Fibroblast of pulmonary artery (primary cell): Measurements from ENCODE around the gene NKAIN2.

Source experiments
- DNase-seq: peaks from one replicate; pipeline ENCODE4 v3.0.0-alpha.2; 2010; ENCODE audit warnings: low read depth
- H3K4me3 ChIP-seq: replicated peaks from 2 replicates; pipeline ENCODE4 v1.5.1; 2011; ENCODE audit warnings: low read depth, mild to moderate bottlenecking, control low read depth, low read length, moderate library complexity
- CTCF ChIP-seq: IDR thresholded peaks from 2 replicates; pipeline ENCODE4 v1.5.1; 2011; ENCODE audit warnings: mild to moderate bottlenecking, control low read depth, low read length, inconsistent platforms; ENCODE audit errors: missing control alignments

The NKAIN2 gene

DNA sequence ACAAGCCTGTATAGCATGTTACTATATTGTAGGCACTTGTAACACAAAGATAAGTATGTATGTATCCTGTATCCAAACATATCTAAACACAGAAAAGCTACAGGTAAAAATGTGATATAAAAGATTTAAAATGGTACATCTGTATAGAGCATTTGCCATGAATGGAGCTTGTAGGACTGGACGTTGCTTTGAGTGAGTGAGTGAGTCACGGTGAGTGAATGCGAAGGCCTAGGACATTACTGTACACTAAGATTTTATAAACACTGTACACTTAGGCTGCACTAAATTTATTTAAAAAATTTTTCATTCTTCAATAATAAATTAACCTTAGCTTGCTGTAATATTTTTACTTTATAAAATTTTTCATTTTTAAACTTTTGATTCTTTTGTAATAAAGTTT, 136.9 kb downstream of the NKAIN2 start:
- H3K4me3 ChIP-seq, result no peak overlapping the region
- DNase-seq, result no peak
- no peak for TF ChIP-seq CTCF

DNA sequence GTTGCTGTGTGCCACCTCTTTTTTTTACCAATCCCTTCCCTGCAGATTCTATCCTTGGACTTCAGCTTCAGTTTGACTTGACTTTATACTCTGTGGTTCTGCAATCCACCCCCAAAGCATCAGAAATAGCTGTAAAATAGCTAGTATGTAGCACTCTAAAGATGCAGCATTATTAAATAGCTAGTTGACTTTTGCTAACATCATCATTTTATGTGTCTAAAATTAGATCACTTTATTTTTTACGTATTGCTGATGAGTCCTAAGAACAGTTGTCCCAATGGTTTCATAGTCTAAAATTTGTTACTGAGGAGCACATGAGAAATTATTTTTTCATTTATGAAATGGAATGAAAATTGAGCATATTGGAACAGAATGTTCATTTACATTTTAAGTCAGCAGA, 138.2 kb downstream of the NKAIN2 start:
- no peak overlapping the region for H3K4me3 ChIP-seq
- no peak for DNase-seq
- TF ChIP-seq CTCF, result no peak

- no peak for DNase-seq
- no peak overlapping the region for H3K4me3 ChIP-seq
- TF ChIP-seq CTCF, result no peak
These were observed 141.7 kb downstream of the NKAIN2 start for GRCh38 chr6:123945386-123945785.

DNA sequence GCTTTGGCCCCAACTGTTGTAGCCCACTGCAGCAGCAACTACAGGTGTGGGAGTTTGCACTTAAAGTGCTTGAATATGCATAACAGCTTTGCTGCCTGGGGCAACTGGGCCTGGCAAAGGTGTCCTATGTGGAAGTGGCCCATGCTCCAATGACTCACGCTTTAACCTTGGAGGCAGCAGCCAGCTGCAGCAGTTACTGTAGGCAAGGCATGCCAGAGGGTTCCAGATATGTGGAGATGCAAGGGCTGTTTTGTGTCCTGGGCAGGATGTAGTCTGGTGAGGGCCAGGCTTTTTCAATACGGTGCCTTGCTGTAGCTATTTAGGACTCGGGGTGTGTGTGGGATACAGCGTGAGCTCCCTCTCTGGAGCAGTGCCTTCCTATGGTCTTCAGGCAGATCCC, 150.3 kb downstream of the NKAIN2 start:
- no peak for DNase-seq
- H3K4me3 ChIP-seq, result no peak overlapping the region
- no peak for TF ChIP-seq CTCF

DNA sequence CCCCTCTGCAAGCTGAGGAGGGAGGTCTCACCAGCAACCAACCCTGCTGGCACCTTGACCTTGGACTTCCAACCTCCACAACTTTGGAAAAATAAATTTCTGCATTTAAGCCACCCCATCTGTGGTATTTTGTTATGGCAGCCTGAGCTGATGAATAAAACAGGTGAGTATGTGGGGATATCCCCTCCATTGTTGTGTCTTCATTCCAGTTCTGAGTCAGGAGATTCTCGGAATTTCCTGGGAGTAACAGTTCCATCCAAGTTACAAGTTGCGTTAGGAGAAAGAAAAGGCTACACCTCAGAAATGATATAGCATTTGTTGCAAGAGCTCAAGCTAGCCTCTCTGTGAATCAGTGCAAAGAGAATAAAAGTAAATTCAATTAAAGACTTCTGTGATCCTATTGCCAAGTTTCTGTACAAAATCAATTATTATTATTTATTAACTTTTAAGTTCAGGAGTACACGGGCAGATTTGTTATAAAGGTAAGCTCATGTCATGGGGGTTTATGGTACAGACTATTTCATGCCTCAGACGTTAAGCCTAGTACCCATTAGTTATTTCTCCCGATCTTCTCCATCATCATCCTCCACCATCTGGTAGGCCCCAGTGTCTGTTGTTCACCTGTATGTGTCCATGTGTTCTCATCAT, 153.0 kb downstream of the NKAIN2 start:
- DNase-seq, result no peak
- TF ChIP-seq CTCF, result no peak

DNA sequence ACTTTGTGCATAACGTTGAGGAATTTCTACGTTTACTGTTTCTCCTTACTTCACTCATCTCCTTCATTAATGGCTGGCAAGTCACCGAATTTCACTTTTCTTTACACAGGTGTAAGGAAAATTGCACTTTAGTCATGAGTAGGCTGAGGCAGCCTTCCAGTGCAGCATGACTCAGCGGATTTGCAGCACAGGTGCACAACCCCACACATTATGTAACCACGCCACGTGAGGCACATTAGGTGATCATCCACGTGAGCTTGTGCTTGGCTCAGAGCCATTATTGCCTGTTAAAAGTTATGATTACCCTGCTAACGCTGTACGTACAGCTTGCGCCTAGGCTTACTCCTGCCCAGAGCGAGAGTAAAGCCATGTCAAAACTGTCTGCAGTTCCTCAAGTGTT, 158.8 kb downstream of the NKAIN2 start:
- no peak for DNase-seq
- no peak for TF ChIP-seq CTCF
- H3K4me3 ChIP-seq, result no peak overlapping the region

More for the DNA sequence above, 153.0 kb downstream of the NKAIN2 start:
- H3K4me3 ChIP-seq, result no peak overlapping the region

DNA sequence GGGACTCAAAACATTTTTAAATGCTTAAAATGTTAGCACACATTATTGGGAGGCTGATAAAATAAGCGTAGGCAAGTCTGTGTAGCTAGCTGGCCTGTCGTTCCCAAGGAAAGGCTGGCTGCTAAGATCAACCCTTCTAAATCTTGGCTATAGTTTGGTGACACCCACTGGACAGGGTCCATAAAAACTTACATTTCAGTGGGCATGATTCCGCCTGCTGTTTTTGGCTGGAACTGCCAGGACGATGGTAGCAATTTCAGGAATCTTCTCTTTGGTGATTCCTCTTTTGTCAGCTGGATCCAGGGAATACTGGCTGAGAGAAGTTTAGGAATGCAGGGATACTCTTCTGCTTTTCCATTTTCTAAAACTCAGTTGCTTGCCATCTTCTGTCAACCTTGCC, 162.2 kb downstream of the NKAIN2 start:
- peak; percentile 2 for DNase-seq
- peak; percentile 5 for TF ChIP-seq CTCF
- no peak overlapping the region for H3K4me3 ChIP-seq
